Fibroblast of pulmonary artery (primary cell): ENCODE results near the gene SPRN.
"Not testable (repeated sequence)": the region's sequence is repeated elsewhere in the genome, so short reads cannot be mapped to it uniquely, and the experiment has no call there.

Experiments
- DNase-seq: peaks from one replicate; pipeline ENCODE4 v3.0.0-alpha.2; 2010; ENCODE audit warnings: low read depth
- H3K4me3 ChIP-seq: replicated peaks from 2 replicates; pipeline ENCODE4 v1.5.1; 2011; ENCODE audit warnings: low read depth, mild to moderate bottlenecking, control low read depth, low read length, moderate library complexity
- CTCF ChIP-seq: IDR thresholded peaks from 2 replicates; pipeline ENCODE4 v1.5.1; 2011; ENCODE audit warnings: mild to moderate bottlenecking, control low read depth, low read length, inconsistent platforms; ENCODE audit errors: missing control alignments

Gene SPRN

GRCh38 chr10:133420579-133420978 is 3.8 kb downstream of the SPRN start:
- no peak overlapping the region for H3K4me3 ChIP-seq
- no peak for DNase-seq
- TF ChIP-seq CTCF: no peak

- H3K4me3 ChIP-seq: no peak overlapping the region
- TF ChIP-seq CTCF: no peak
- DNase-seq: no peak
Measured at GRCh38 chr10:133420028-133420427, 4.4 kb downstream of the SPRN start.

- DNase-seq: no peak
- H3K4me3 ChIP-seq: no peak overlapping the region
- no peak for TF ChIP-seq CTCF
Measured at GRCh38 chr10:133419211-133419950, 5.0 kb downstream of the SPRN start.

- no peak for DNase-seq
- no peak for TF ChIP-seq CTCF
- no peak overlapping the region for H3K4me3 ChIP-seq
Measured at GRCh38 chr10:133418289-133418993, 6.0 kb downstream of the SPRN start.

- TF ChIP-seq CTCF: no peak
- DNase-seq: no peak
- H3K4me3 ChIP-seq: no peak overlapping the region
Measured at GRCh38 chr10:133415752-133416151, 8.7 kb downstream of the SPRN start.

GRCh38 chr10:133414401-133414800 is 10.0 kb downstream of the SPRN start:
- not testable (repeated sequence) for DNase-seq, H3K4me3 ChIP-seq

- DNase-seq: no peak
- no peak overlapping the region for H3K4me3 ChIP-seq
- TF ChIP-seq CTCF: no peak
Measured at GRCh38 chr10:133412381-133412711, 12.1 kb downstream of the SPRN start.
